ENCODE measurements around the gene ZNF213. TPM values are rescaled to one million over a fixed set of nuclear protein-coding genes. Genes with fewer than 3 reads are reported as not detected.
A peak's percentile ranks its signal among the peaks of the same experiment; 100 is the strongest.

The ZNF213 gene
- polyA plus RNA-seq, 4 donors = 10.8 to 12.8 (median 11.8) TPM

- WGBS, 3 donors = 56 to 64% (median 57%) methylated on average over 19 to 21 of the region's 21 CpGs
- peak within 1 kb of the TSS in 1 of 3 donors; percentile 9 for H3K4me3 ChIP-seq (ENCODE audit: low read depth in 1 of 3, low read length in 3 of 3)
- peaks cover 0 to 10% (median 0%) of the 10 kb centered on the region in 3 donors for H3K4me1 ChIP-seq (ENCODE audit: control insufficient read depth in 3 of 3, insufficient read depth in 2 of 3, low read depth in 1 of 3, low read length in 2 of 3)
- FAIRE-seq (no peak), DNase-seq (no peak)
- no peaks in the 10 kb centered on the region for H3K9me3 ChIP-seq (ENCODE audit: control insufficient read depth in 2 of 2, insufficient read depth in 1 of 2, low read depth in 1 of 2, low read length in 1 of 2)
- H3K27ac ChIP-seq (ENCODE audit: low read depth in 1 of 3, low read length in 2 of 3) = no peak within 1 kb of the TSS
- H3K36me3 ChIP-seq (ENCODE audit: control insufficient read depth in 3 of 3, insufficient read depth in 2 of 3, low read depth in 1 of 3, low read length in 3 of 3) = no peaks in the 10 kb centered on the region
- H3K27me3 ChIP-seq (ENCODE audit: control insufficient read depth in 3 of 3, insufficient read depth in 3 of 3, low read length in 3 of 3) = peaks cover 0 to 36% (median 0%) of the 10 kb centered on the region in 3 donors
Observed at GRCh38 chr16:3098459-3099394, 36.1 kb upstream of the ZNF213 start, which contains the start of gene ZSCAN10. TSS of gene ZSCAN10 (minus strand) at chr16:3099294. CDS start at chr16:3092937, 6,357 bp downstream.

GRCh38 chr16:3099395-3099731 is 35.5 kb upstream of the ZNF213 start:
- no peak for FAIRE-seq
- whole genome bisulfite sequencing, 3 donors = 54 to 76% (median 63%) methylated on average over 5 of the region's 5 CpGs
- peaks cover 0 to 10% (median 0%) of the 10 kb centered on the region in 3 donors for H3K4me1 ChIP-seq (ENCODE audit: control insufficient read depth in 3 of 3, insufficient read depth in 2 of 3, low read depth in 1 of 3, low read length in 2 of 3)

GRCh38 chr16:3099732-3100499 is 34.9 kb upstream of the ZNF213 start:
- Histone ChIP-seq H3K27me3 (ENCODE audit: control insufficient read depth in 3 of 3, insufficient read depth in 3 of 3, low read length in 3 of 3) (peaks cover 0 to 36% (median 0%) of the 10 kb centered on the region in 3 donors), H3K27ac (ENCODE audit: low read depth in 1 of 3, low read length in 2 of 3) (no peak overlapping the region), H3K9me3 (ENCODE audit: control insufficient read depth in 2 of 2, insufficient read depth in 1 of 2, low read depth in 1 of 2, low read length in 1 of 2) (no peaks in the 10 kb centered on the region), H3K4me3 (ENCODE audit: low read depth in 1 of 3, low read length in 3 of 3) (peak overlapping the region in 1 of 3 donors; percentile 9), H3K4me1 (ENCODE audit: control insufficient read depth in 3 of 3, insufficient read depth in 2 of 3, low read depth in 1 of 3, low read length in 2 of 3) (peaks cover 0 to 10% (median 0%) of the 10 kb centered on the region in 3 donors), H3K36me3 (ENCODE audit: control insufficient read depth in 3 of 3, insufficient read depth in 2 of 3, low read depth in 1 of 3, low read length in 3 of 3) (no peaks in the 10 kb centered on the region)
- FAIRE-seq (no peak), DNase-seq (peak; percentile 94 to 96)
- WGBS, 3 donors = 1 to 9% (median 6%) methylated on average over 37 to 39 of the region's 39 CpGs

More at GRCh38 chr16:3099395-3099731, 35.5 kb upstream of the ZNF213 start:
- Histone ChIP-seq H3K27ac (ENCODE audit: low read depth in 1 of 3, low read length in 2 of 3) (no peak overlapping the region), H3K4me3 (ENCODE audit: low read depth in 1 of 3, low read length in 3 of 3) (no peak overlapping the region), H3K36me3 (ENCODE audit: control insufficient read depth in 3 of 3, insufficient read depth in 2 of 3, low read depth in 1 of 3, low read length in 3 of 3) (no peaks in the 10 kb centered on the region), H3K9me3 (ENCODE audit: control insufficient read depth in 2 of 2, insufficient read depth in 1 of 2, low read depth in 1 of 2, low read length in 1 of 2) (no peaks in the 10 kb centered on the region), H3K27me3 (ENCODE audit: control insufficient read depth in 3 of 3, insufficient read depth in 3 of 3, low read length in 3 of 3) (peaks cover 0 to 36% (median 0%) of the 10 kb centered on the region in 3 donors)
- no peak for DNase-seq

- H3K36me3 ChIP-seq (ENCODE audit: control insufficient read depth in 3 of 3, insufficient read depth in 2 of 3, low read depth in 1 of 3, low read length in 3 of 3) = no peaks in the 10 kb centered on the region
- peak overlapping the region in 1 of 3 donors; percentile 1 for H3K27ac ChIP-seq (ENCODE audit: low read depth in 1 of 3, low read length in 2 of 3)
- H3K27me3 ChIP-seq (ENCODE audit: control insufficient read depth in 3 of 3, insufficient read depth in 3 of 3, low read length in 3 of 3) = peaks cover 0 to 34% (median 0%) of the 10 kb centered on the region in 3 donors
- peak; percentile 46 to 67 for DNase-seq
- H3K4me3 ChIP-seq (ENCODE audit: low read depth in 1 of 3, low read length in 3 of 3) = no peak overlapping the region
- WGBS, 3 donors = 51 to 53% (median 53%) methylated on average over 25 to 29 of the region's 29 CpGs
- no peak for FAIRE-seq
- no peaks in the 10 kb centered on the region for H3K9me3 ChIP-seq (ENCODE audit: control insufficient read depth in 2 of 2, insufficient read depth in 1 of 2, low read depth in 1 of 2, low read length in 1 of 2)
- H3K4me1 ChIP-seq (ENCODE audit: control insufficient read depth in 3 of 3, insufficient read depth in 2 of 3, low read depth in 1 of 3, low read length in 2 of 3) = peaks cover 0 to 16% (median 0%) of the 10 kb centered on the region in 3 donors
Observed at GRCh38 chr16:3101018-3101840, 33.6 kb upstream of the ZNF213 start.

GRCh38 chr16:3101841-3102470 is 32.9 kb upstream of the ZNF213 start:
- Histone ChIP-seq H3K36me3 (ENCODE audit: control insufficient read depth in 3 of 3, insufficient read depth in 2 of 3, low read depth in 1 of 3, low read length in 3 of 3) (no peaks in the 10 kb centered on the region), H3K27ac (ENCODE audit: low read depth in 1 of 3, low read length in 2 of 3) (peak overlapping the region in 1 of 3 donors; percentile 27), H3K9me3 (ENCODE audit: control insufficient read depth in 2 of 2, insufficient read depth in 1 of 2, low read depth in 1 of 2, low read length in 1 of 2) (no peaks in the 10 kb centered on the region), H3K27me3 (ENCODE audit: control insufficient read depth in 3 of 3, insufficient read depth in 3 of 3, low read length in 3 of 3) (peaks cover 0 to 30% (median 0%) of the 10 kb centered on the region in 3 donors), H3K4me3 (ENCODE audit: low read depth in 1 of 3, low read length in 3 of 3) (no peak overlapping the region), H3K4me1 (ENCODE audit: control insufficient read depth in 3 of 3, insufficient read depth in 2 of 3, low read depth in 1 of 3, low read length in 2 of 3) (peaks cover 0 to 16% (median 0%) of the 10 kb centered on the region in 3 donors)
- 47 to 77% (median 67%) methylated on average over 27 of the region's 27 CpGs for WGBS, 3 donors
- DNase-seq = no peak
- FAIRE-seq = no peak

GRCh38 chr16:3106205-3106928 is 28.5 kb upstream of the ZNF213 start:
- FAIRE-seq = no peak
- 0 to 1% (median 1%) methylated on average over 48 to 74 of the region's 74 CpGs for WGBS, 3 donors
- H3K9me3 ChIP-seq (ENCODE audit: control insufficient read depth in 2 of 2, insufficient read depth in 1 of 2, low read depth in 1 of 2, low read length in 1 of 2) = no peaks in the 10 kb centered on the region

More at GRCh38 chr16:3106205-3106928, 28.5 kb upstream of the ZNF213 start:
- peaks cover 0 to 11% (median 0%) of the 10 kb centered on the region in 3 donors for H3K4me1 ChIP-seq (ENCODE audit: control insufficient read depth in 3 of 3, insufficient read depth in 2 of 3, low read depth in 1 of 3, low read length in 2 of 3)
- H3K27me3 ChIP-seq (ENCODE audit: control insufficient read depth in 3 of 3, insufficient read depth in 3 of 3, low read length in 3 of 3) = no peaks in the 10 kb centered on the region
- DNase-seq = peak; percentile 91 to 96
- peak overlapping the region; percentile 70 to 88 (median 83) for H3K27ac ChIP-seq (ENCODE audit: low read depth in 1 of 3, low read length in 2 of 3)
- peak overlapping the region; percentile 24 to 90 (median 75) for H3K4me3 ChIP-seq (ENCODE audit: low read depth in 1 of 3, low read length in 3 of 3)
- no peaks in the 10 kb centered on the region for H3K36me3 ChIP-seq (ENCODE audit: control insufficient read depth in 3 of 3, insufficient read depth in 2 of 3, low read depth in 1 of 3, low read length in 3 of 3)

Data from small intestine (tissue), 7 donors.